ENCODE data around the gene ZIK1.

DNA sequence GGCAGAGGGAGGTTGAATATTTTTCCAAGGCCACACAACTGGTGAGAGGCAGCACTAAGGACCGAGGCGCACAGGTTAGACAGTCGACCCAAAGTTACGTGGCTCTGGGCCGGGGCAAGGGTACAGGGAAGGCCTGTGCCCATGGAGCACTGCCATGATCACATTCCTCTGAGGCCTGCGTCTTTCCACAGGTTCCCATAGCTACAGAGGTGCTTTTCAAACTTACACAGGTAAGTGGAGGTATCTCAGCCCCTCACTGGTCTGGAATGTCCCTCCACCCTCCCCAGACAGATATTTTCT lies 49.8 kb downstream of the ZIK1 start:
- TF ChIP-seq, protein P1, sequence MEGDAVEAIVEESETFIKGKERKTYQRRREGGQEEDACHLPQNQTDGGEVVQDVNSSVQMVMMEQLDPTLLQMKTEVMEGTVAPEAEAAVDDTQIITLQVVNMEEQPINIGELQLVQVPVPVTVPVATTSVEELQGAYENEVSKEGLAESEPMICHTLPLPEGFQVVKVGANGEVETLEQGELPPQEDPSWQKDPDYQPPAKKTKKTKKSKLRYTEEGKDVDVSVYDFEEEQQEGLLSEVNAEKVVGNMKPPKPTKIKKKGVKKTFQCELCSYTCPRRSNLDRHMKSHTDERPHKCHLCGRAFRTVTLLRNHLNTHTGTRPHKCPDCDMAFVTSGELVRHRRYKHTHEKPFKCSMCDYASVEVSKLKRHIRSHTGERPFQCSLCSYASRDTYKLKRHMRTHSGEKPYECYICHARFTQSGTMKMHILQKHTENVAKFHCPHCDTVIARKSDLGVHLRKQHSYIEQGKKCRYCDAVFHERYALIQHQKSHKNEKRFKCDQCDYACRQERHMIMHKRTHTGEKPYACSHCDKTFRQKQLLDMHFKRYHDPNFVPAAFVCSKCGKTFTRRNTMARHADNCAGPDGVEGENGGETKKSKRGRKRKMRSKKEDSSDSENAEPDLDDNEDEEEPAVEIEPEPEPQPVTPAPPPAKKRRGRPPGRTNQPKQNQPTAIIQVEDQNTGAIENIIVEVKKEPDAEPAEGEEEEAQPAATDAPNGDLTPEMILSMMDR (IDR thresholded peaks at IDR 0.05 in 2 of 3, conservative IDR thresholded peaks at IDR 0.05 in 1 of 3; ENCODE audit: borderline replicate concordance in 1 of 3, insufficient read depth in 1 of 3, low read depth in 2 of 3, low read length in 2 of 3) = no peak
- TF ChIP-seq EZH2 (IDR thresholded peaks at IDR 0.05) = no peak
- TF ChIP-seq SRF (IDR thresholded peaks at IDR 0.05; ENCODE audit: low read depth) = no peak
- TF ChIP-seq, protein P2, sequence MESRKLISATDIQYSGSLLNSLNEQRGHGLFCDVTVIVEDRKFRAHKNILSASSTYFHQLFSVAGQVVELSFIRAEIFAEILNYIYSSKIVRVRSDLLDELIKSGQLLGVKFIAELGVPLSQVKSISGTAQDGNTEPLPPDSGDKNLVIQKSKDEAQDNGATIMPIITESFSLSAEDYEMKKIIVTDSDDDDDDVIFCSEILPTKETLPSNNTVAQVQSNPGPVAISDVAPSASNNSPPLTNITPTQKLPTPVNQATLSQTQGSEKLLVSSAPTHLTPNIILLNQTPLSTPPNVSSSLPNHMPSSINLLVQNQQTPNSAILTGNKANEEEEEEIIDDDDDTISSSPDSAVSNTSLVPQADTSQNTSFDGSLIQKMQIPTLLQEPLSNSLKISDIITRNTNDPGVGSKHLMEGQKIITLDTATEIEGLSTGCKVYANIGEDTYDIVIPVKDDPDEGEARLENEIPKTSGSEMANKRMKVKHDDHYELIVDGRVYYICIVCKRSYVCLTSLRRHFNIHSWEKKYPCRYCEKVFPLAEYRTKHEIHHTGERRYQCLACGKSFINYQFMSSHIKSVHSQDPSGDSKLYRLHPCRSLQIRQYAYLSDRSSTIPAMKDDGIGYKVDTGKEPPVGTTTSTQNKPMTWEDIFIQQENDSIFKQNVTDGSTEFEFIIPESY (IDR thresholded peaks at IDR 0.05; ENCODE audit: extremely low read depth, insufficient replicate concordance, low read length) = no peak
- TF ChIP-seq ZNF274 (IDR thresholded peaks at IDR 0.05; ENCODE audit: low read depth, low read length) = no peak
- TF ChIP-seq POLR2A (IDR thresholded peaks at IDR 0.05; ENCODE audit: borderline replicate concordance, extremely low read depth, insufficient read depth, insufficient read length) = no peak
- no peak for TF ChIP-seq RAD21 (IDR thresholded peaks at IDR 0.05; ENCODE audit: low read depth)
